Measurements from ENCODE around the gene SPRN. TPM values are rescaled to one million over a fixed set of nuclear protein-coding genes. Genes with fewer than 3 reads are reported as not detected.

SPRN gene
- total RNA-seq, 6 donors from 2014 or later = 0.20 TPM; not detected in 5

- H3K27me3 ChIP-seq = no peaks in the 10 kb centered on the region
- H3K27ac ChIP-seq = no peak overlapping the region
- no peak overlapping the region for H3K4me3 ChIP-seq
- DNase-seq (no peak), ATAC-seq (ENCODE audit: low FRiP score in 2 of 2) (no peak)
- peaks cover 28 to 47% (median 30%) of the 10 kb centered on the region in 4 donors for H3K4me1 ChIP-seq
- H3K36me3 ChIP-seq = peaks cover 0 to 3% (median under 1%) of the 10 kb centered on the region in 4 donors
- WGBS, 2 donors = 84 to 88% methylated on average over 12 of the region's 12 CpGs
- TF ChIP-seq POLR2A (IDR thresholded peaks at IDR 0.05) (no peak), EP300 (IDR thresholded peaks at IDR 0.05) (no peak), POLR2AphosphoS5 (IDR thresholded peaks at IDR 0.05) (no peak)
- TF ChIP-seq, protein P1, sequence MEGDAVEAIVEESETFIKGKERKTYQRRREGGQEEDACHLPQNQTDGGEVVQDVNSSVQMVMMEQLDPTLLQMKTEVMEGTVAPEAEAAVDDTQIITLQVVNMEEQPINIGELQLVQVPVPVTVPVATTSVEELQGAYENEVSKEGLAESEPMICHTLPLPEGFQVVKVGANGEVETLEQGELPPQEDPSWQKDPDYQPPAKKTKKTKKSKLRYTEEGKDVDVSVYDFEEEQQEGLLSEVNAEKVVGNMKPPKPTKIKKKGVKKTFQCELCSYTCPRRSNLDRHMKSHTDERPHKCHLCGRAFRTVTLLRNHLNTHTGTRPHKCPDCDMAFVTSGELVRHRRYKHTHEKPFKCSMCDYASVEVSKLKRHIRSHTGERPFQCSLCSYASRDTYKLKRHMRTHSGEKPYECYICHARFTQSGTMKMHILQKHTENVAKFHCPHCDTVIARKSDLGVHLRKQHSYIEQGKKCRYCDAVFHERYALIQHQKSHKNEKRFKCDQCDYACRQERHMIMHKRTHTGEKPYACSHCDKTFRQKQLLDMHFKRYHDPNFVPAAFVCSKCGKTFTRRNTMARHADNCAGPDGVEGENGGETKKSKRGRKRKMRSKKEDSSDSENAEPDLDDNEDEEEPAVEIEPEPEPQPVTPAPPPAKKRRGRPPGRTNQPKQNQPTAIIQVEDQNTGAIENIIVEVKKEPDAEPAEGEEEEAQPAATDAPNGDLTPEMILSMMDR (IDR thresholded peaks at IDR 0.05) = no peak
- no peaks in the 10 kb centered on the region for H3K9me3 ChIP-seq
Measured at GRCh38 chr10:133375357-133376115, 48.9 kb downstream of the SPRN start.

DNA sequence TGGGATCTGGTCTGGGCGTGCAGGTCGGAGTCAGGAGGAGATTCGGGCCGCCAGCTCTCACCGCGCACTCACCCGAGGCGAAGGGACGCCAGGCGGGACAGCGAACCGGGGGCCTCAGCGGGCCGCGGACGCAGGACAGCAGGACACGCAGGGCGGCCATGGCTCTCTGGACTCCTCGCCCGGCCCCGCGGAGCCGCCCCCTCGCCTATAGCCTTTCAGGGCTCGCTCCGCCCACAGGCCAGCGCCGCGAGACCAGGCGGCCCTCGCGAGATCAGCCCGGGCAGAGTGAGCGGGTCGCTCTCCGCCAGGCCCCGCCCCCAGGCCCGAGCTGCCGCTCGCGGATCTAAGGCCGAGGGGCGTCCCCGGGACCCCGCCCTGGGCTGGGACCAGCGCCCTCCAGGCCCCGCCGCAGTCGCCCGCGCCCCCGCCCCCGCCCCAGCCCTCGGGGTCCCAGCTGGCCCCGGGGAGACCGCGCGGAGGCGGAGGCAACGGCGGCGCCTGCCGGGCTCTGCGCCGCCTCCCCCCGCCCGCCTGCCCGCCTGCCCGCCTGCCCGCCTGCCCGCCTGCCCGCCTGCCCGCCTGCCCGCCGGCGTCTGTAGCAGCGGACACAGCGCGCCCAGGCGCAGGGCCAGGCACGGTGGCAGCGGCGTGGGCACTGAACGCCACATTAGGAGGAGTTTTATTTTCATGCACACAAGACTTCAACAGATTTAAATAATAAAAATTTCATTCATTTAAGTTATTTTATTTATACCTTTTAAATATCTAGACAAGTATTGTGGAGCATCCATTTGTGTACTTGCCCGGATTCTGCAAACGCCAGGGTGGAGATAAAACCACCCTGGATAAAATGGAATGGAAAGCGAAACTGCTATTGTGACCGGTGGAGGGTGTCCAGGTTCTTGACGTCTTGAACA is 51.0 kb downstream of the SPRN start, which contains the start of gene ECHS1:
ECHS1 (minus strand) TSS at position 181 of the 917 bp plus-strand sequence; CDS start at position 160, 21 bp downstream.
- ATAC-seq (ENCODE audit: low FRiP score in 2 of 2) = peak; percentile 97 to 99
- peak; percentile 98 to 100 for DNase-seq
- H3K27ac ChIP-seq = peak within 1 kb of the TSS; percentile 87 to 93 (median 90)
- H3K4me1 ChIP-seq = peaks cover 22 to 34% (median 23%) of the 10 kb centered on the region in 4 donors
- TF ChIP-seq, protein P1 (IDR thresholded peaks at IDR 0.05) = no peak
- peak in 2 of 4 donors; percentile 51 to 82 for TF ChIP-seq POLR2A (IDR thresholded peaks at IDR 0.05)
- TF ChIP-seq POLR2AphosphoS5 (IDR thresholded peaks at IDR 0.05) = peak in 1 of 2 donors; percentile 36
- no peaks in the 10 kb centered on the region for H3K9me3 ChIP-seq
- peaks cover 5 to 21% (median 19%) of the 10 kb centered on the region in 4 donors for H3K36me3 ChIP-seq
- H3K27me3 ChIP-seq = no peaks in the 10 kb centered on the region
- H3K4me3 ChIP-seq = peak within 1 kb of the TSS; percentile 70 to 98 (median 88)
- 0 to 1% methylated on average over 16 to 53 of the region's 89 CpGs for WGBS, 2 donors

GRCh38 chr10:133372507-133372906 is 51.9 kb downstream of the SPRN start:
- H3K27me3 ChIP-seq = no peaks in the 10 kb centered on the region
- no peaks in the 10 kb centered on the region for H3K9me3 ChIP-seq
- DNase-seq (no peak), ATAC-seq (ENCODE audit: low FRiP score in 2 of 2) (no peak)
- WGBS, 2 donors = 32 to 61% methylated on average over 12 to 16 of the region's 20 CpGs
- H3K27ac ChIP-seq = peak overlapping the region in 3 of 4 donors; percentile 27 to 93 (median 87)
- peaks cover 15 to 25% (median 16%) of the 10 kb centered on the region in 4 donors for H3K4me1 ChIP-seq
- peaks cover 5 to 28% (median 24%) of the 10 kb centered on the region in 4 donors for H3K36me3 ChIP-seq
- no peak for TF ChIP-seq POLR2AphosphoS5 (IDR thresholded peaks at IDR 0.05)
- H3K4me3 ChIP-seq = peak overlapping the region; percentile 70 to 98 (median 88)

Small RNA genes within 50 kb of the gene (small RNA-seq; reads per million reads assigned to genes)
- 0 reads per million in 4 donors for gene AL360181.4
- gene MIR3944 = 0 reads per million in 4 donors

Other genes with a start within 250 kb of the SPRN start
- gene UTF1, start 194.4 kb downstream of the SPRN start, total RNA-seq = under 1 TPM in 2 of 6 donors, not detected in 4; 0.26 to 0.37 TPM
- gene VENTX, start 186.8 kb downstream of the SPRN start, total RNA-seq = 10 to 100 TPM in 1 of 6 donors, 1 to 10 TPM in 5; 1.7 to 11.5 (median 4.4) TPM
- gene ADAM8, start 147.8 kb downstream of the SPRN start, total RNA-seq = 10 to 100 TPM; 10.4 to 93.2 (median 32.9) TPM
- 100 to 1,000 TPM in 1 of 6 donors, 10 to 100 TPM in 5; 41.7 to 106 (median 56.3) TPM for gene TUBGCP2, start 115.8 kb downstream of the SPRN start, total RNA-seq
- 10 to 100 TPM; 12.6 to 44.2 (median 33.0) TPM for gene ZNF511, start 115.7 kb downstream of the SPRN start, total RNA-seq
- 1 to 10 TPM in 1 of 6 donors, not detected in 5; 7.4 TPM for gene CALY, start 87.7 kb downstream of the SPRN start, total RNA-seq
- not detected for gene PRAP1, start 77.3 kb downstream of the SPRN start, total RNA-seq
- gene FUOM, start 66.6 kb downstream of the SPRN start, total RNA-seq = 10 to 100 TPM; 15.4 to 37.5 (median 26.0) TPM
- gene ECHS1, start 51.3 kb downstream of the SPRN start, total RNA-seq = 10 to 100 TPM; 32.5 to 69.6 (median 53.2) TPM
- gene PAOX, start 45.4 kb downstream of the SPRN start, total RNA-seq = 10 to 100 TPM in 3 of 6 donors, 1 to 10 TPM in 3; 4.7 to 24.1 (median 10.3) TPM
- gene MTG1, start 30.5 kb downstream of the SPRN start, total RNA-seq = 100 to 1,000 TPM in 1 of 6 donors, 10 to 100 TPM in 5; 21.0 to 155 (median 40.8) TPM
- gene SCART1, start 29.3 kb upstream of the SPRN start, total RNA-seq = 10 to 100 TPM in 2 of 6 donors, 1 to 10 TPM in 4; 1.1 to 31.4 (median 3.4) TPM
- gene CYP2E1, start 102.7 kb upstream of the SPRN start, total RNA-seq = 10 to 100 TPM in 1 of 6 donors, 1 to 10 TPM in 2, under 1 TPM in 1, not detected in 2; 0.91 to 17.8 (median 1.6) TPM
- 10 to 100 TPM in 1 of 6 donors, 1 to 10 TPM in 1, not detected in 4; 1.0 to 21.0 TPM for gene SYCE1, start 141.0 kb upstream of the SPRN start, total RNA-seq
- not detected for gene FRG2B, start 202.2 kb upstream of the SPRN start, total RNA-seq

Data from upper lobe of left lung (tissue), 6 donors.